Measurements from ENCODE around the gene CKAP2L.

GRCh38 chr2:112765251-112765650, 842 bp upstream of the CKAP2L start:
- TF ChIP-seq CTCF (IDR thresholded peaks at IDR 0.05), result no peak
- TF ChIP-seq POLR2A (IDR thresholded peaks at IDR 0.05), result no peak
